ENCODE results near the gene ST6GALNAC1.

ST6GALNAC1 gene

DNA sequence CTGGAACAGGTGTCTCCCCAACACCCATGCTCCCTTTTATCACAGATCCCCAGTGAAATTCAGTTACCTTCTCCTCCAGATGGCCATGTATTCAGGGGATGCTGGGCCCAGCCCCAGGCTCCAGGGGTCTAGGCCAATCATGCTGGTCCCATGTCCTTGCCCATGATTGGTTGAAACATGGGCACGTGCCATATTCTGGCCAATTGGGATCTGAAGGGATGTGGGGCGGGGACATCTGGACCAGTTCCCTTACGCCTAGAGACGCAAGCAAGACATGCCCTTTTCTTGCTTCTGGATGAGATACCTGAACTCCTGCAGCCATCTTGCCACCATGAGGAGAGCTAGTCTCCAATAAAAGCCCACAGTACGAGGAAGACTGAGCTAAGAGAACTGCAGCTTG is 31.0 kb upstream of the ST6GALNAC1 start:
- DNase-seq = no peak

DNA sequence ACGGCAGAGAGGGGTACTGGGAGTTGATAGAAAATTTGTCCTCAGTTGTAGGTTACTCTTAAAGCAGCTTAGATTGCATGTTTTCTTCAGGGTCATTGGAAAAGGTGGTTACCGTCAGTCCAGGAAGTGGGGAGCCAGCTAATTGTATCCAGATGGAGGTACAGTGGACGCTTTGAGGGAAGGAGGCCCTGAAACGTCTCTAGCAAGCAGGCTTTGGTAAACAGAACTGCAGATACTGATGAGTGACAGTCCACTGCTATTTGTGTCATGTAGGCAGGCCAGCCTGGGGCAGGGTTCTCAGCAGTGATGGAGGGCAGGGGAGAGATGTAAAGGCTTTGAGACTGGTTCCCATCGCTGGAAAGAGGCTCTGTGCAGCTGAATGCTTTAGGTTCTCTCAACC is 30.2 kb upstream of the ST6GALNAC1 start:
- no peak for DNase-seq

DNA sequence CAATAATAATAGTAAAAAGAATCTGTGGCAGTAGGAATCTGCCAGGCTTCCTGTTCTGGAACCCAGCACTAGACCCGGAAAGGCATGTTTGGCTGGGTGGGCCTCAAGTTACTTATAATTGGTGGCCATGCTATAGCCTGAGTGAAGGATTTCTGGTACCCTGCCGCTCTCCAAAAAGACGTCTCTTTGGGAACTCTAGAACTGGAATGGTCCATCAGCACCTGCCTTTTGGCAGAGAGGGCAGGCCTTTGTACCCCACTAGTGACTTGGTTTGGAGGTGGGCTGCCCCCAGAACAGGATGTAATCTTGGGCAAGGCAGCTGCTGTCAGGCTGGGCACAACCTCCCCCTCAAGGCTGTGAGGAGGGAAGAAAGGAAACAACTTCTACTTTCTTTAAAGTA is 29.3 kb upstream of the ST6GALNAC1 start:
- DNase-seq = no peak

DNA sequence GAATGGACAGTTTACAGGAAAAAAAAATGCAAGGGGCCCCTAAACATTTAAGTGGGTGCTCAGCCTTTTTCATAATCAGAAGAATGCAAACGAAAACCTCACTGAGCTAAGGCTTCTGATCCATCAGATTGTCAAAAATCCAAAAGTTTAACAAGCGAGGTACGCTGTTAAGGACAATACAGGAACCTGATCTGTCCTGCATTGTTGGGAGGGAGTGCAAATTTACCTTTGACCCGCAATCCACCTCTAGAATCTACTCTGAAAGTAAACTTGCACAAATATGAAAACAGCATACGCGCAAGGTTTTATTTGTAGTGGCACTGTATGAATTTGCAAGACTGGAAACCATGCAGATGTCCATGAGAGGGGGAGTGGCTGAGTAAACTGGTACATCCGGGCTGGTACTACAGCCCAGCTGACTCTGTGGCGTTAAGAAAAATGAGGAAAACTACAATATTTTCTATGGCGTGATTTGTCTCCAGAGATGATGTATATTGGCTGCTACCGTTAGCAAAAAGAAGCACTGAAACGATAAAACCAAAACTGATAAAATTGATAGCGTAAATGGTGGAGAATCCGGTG is 28.8 kb upstream of the ST6GALNAC1 start:
- DNase-seq = no peak

DNA sequence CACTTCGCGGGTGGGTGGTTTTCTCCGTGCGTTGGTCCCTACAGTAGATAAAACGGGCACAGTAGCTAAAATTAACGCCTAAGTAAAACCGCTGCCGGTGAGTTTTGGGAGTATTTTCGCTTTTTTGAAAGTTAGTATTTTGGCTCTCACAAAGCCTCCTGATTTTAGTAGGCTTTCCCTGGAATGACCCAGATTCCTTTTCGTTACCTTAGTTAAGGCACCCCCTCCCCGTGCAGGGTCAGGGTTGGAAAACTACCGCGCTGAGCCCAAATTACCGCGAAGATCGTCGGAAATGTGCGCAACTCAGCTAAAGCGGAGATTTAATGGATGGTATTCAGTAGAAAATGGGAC is 28.3 kb upstream of the ST6GALNAC1 start:
- DNase-seq = no peak

DNA sequence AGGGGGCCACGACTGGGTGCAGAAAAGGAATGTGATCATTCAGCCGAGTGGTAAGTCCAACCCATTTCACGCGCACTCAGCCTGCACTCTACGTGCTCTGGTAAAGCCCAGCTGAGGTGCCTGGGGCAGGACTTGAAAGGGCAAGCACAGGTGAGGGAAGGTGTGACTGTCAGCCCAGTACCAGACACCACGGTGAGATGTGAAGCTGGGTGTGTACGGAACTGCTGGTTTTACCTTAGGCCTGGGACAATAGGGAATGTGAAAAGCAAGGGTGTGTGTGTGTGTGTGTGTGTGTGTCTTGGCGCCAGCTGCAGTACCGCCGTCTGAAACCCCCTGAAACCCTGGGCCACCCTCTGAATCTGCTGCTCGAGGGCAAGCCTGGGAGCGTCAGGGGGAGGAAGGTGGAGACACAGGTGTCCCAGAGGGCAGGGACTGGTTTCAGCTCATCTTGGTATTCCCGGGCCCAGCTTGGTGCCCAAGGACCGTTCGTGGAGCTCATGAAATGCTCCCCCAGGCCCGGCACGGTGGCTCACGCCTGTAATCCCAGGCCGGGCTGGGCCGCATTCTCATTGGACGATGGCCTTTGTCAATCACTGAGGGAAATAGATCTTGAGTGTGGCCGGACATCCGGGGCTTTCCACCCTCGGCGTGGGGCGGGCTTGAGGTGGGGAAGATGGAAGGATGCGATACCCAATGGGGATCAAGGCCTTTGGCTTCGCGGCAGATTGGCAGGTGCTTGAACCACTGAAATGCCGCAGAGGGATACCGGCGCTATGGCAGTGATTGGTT is 27.8 kb upstream of the ST6GALNAC1 start:
- DNase-seq = peak; percentile 100

DNA sequence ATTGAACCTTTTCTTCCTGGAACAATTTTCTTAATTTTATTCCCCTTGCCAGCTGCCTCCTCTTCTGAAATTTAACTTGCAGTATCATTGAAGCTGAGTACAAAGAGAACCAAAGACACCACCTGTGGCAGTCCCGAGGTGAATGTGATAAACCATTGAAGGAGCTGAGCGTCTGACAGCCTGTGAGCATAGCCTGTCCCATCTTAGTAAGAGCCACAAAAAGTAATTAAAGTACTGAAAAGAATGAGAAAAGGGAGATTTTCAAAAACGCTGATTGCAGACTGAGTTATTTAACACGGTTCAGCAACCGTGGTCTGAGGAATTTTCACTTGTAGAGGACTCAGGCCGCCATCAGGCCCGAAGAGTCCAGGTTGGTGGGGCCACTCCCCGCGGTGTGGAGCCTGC is 27.2 kb upstream of the ST6GALNAC1 start:
- no peak for DNase-seq

DNA sequence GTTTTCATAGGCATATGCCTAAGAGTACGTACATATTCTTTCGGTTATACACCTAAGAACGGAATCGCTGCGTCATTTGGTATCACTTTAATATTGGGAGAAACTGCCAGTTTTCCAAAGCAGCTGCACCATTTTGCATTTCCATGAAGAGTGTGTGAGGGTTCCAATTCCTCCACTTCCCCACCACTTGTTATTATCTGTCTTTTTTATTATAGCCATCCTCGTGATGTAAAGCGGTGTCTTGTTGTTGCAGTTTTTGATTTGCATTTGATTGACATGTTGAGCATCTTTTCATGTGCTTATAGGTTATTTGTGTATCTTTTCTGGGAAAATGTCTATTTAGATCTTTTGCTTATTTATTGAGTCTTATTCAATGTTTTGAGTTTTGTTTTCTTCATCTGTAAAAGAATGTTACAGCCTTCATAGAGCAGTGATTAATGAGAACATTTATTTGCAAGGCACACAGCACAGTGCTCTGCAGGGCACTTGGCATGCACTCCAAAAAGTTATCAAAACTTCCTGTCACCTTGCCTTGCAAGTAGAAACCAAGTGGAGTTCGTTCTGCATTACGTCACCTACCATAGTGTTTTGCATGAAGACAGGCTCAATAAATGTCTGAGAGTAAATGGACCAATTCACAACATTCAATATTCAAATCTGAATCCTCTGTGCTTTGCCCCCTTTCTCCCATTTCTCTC is 26.6 kb upstream of the ST6GALNAC1 start:
- no peak for DNase-seq

DNA sequence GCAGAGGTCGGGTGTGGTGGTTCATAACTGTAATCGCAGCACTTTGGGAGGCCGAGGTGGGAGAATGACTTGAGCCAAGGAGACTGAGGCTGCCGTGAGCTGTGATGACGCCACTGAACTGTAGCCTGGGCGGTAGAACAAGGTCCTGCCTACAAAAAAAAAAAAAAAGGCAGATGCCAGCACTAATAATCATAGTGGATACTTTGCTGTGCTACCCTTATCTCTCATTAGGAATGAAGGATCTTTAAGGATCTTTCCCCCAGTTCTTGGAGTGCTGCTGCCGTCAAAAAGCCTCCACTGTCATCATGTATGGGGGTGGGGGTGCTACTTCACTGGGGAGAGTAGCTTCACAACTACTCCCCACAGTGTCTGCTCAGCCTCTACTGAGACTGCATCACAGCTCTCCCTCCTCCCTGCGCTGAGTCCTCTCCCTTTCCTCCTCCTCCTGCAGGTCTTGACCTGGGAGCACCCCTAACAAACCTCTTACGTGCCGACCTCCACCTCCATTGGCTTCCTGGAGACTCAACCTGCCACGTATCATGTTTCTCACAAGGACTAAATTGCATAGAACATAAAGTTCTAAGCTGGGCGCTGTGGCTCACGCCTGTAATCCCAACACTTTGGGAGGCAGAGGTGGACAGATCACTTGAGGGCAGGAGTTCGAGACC is 24.4 kb upstream of the ST6GALNAC1 start:
- DNase-seq = no peak

DNA sequence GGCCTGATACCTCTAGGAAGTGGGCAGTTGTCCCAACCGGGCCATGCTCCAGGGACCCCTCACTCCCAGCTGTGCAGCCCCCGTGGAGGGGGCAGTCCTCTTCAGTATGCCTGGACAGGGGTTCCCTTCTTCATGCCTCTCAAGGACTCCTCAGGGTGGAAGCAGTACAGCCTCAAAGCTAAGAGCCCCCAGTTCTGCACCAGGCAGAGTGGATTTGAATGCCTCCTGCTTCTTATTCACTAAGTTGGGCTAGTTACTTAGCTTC is 23.9 kb upstream of the ST6GALNAC1 start:
- no peak for DNase-seq

DNA sequence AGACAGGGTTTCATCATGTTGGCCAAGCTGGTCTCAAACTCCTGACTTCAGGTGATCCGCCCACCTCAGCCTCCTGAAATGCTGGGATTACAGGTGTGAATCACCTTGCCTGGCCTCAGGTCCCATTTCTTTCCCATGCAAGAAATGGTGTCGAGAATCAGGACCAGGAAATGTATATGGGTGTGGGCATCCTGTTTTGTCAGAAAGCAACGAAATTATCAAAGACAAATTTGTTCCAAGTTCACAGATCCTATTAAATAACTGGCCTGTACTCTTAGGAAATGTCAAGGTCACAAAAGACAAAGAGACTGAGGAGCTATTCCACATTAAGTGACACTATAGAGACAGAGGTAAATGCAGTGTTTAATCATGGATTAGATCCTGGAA is 17.1 kb upstream of the ST6GALNAC1 start:
- no peak for DNase-seq

DNA sequence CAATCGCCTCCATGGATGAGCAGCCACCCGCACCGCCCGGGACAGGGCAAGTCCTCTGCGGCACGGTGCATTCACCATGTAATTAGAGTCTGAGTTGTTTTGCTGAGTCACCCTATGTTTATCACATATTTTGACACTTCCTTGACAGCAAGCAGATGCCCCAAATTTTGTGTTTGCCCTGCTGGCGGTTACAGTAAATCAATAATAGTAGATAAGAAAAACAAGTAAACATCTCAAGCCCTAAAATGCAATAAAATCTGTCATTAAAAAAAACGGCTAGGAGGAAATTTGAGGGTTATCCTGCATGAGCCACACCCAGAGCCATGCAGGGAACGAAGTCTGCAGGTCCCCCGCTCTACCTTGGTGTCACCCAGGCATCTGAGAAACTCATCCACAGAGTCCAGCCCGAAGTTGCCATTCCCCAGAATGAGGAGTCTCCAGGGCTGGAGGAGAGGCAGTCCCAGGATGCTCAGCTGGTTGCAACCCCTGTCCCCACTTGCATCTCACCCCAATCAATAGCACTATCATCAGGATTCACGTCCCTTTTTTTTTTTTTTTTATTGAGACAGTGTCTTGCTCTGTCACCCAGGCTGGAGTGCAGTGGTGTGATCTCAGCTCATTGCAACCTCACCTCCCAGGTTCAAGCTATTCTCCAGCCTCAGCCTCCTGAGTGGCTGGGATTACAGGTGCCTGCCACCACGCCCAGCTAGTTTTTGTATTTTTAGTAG is 16.5 kb upstream of the ST6GALNAC1 start:
- no peak for DNase-seq

DNA sequence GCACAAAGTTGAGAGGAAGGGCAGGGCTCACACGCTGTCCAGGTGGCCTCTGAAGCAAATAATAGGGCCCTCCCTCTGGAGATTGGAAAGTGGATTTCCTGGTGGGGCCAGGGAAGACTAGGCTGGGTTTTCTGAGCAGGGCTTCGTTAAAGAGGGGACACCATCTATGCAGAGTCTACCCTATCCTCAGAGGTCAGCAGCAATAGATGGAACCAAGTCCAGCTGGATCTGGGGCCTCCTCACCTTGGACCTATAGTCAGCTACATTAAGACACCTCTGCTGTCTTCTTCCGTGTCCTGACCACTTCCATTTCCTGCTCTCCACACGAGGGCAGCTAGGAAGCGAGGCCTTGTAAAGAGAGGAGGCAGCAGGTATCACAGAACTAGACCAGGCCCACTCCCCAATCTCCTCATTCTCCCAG is 14.7 kb upstream of the ST6GALNAC1 start:
- no peak for DNase-seq

DNA sequence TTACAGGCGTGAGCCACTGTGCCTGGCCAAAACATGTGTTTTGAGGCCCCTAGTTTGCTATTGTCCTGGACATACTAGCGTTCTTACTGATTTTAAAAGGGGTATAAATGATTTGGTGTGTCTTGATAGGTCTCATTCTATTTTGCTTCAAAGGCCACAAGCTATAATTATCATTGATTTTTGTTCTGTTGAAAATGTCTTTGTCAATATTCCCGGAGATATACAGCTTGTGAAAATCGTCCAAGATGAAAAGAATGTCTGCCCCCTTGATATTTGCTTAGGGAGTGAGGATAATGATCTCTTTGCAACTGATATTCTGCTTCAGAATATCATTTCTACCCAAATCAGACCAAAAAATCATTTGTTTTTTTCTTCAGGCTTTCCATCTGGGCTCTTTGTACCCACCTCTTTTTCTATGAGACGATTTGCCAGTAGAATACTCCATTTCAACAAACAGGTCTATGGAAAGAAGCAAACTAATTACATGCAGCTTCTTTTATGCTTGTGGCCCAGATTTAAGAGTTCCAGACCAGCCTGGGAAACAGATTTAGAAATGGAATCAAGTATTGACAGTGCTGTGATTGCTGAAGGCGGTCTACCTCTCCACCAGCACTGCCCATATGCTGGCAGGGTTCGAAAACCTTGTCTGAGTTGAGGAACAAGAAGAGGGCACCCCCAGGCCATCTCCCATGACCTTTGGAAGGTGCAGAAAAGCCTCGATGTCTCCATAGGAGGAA is 14.1 kb upstream of the ST6GALNAC1 start:
- no peak for DNase-seq

DNA sequence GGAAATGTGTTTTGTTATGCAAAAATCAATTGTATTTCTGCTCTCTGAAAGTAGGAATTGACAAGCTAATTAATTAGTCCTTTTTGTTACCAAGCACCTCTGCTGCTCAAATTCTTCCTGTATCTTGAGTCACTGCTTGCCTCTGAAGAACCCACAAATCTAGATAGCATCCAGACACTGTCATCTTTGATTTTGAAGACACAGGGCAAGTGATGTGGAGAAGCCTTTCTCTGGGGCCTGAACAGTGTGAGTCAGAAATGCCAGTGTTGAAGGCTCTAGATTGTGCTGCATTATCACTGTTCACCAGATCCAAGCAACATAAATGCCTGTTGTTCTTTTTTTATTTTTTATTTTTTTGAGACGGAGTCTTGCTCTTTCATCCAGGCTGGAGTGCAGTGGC is 10.9 kb upstream of the ST6GALNAC1 start:
- DNase-seq = no peak

DNA sequence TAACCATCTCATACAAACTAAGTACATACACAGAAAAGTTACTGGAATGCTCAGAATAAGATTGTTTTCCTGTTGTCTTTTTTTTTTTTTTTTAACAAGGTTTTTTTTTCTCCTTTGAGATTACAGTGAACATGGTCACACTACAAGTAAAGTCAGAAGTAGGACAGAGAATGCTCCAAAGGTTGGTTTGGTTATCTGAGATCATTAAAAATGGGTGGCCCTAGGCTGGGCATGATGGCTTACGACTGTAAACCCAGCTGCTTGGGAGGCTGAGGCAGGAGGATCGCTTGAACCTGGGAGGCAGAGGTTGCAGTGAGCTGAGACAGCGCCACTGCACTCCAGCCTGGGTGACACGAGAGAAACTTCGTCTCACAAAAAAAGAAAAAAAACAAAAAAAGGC is 6.9 kb upstream of the ST6GALNAC1 start:
- DNase-seq = no peak

DNA sequence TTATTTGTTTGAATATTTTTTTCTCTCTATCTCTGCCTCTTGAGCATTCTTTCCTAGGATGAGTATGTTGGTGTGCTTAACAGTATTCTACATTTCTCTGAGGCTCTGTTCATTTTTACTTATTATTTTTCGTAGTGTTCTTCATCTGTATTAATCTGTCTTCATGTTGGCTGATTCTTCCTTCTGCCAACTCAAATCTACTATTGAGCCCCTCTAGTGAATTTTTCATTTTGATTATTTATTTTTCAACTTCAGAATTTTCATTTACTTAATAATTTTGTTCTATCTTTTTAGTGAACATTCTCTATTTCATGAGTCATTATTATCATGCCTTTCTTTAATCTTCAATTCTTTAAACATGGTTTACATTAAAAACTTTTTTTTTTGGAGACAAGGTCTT is 3.2 kb upstream of the ST6GALNAC1 start:
- no peak for DNase-seq

DNA sequence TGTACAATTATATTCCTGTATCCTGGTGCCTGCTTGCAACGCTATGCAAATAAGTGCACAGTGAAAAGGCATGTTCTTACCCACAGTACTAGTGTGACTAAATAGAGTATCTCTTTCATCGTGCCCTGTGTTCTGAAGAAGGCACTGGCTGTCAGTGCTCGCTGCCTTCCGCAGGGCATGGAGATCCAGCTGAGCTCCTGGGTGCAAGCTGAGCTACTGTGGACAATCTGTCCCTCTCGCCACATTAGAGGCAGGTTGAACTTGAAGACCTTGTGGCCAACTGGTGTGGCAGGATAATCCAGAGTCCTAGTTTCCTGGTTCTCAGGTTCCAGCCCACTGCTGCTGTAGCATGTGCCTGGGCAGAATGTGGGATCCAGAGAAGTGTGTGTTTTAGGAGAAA is 1.9 kb upstream of the ST6GALNAC1 start:
- no peak for DNase-seq

DNA sequence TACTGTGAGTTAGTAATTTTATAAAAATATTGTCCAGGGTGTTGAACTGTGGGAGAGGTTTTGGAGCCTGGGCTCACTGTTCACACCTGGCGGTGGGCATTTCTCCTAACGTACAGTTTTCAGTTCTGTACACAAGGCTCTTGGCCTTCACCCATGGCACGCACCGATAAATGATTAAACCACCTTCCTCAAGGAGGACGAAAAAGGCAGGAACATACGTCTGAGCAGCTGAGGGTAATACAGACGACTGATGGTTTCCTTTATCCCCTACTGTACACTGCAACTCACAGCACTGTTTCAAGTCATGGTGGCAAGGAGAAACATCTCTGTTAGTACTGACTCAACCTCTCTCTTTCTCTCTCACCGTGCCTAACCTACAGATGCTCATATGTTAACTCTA is 1.4 kb upstream of the ST6GALNAC1 start:
- no peak for DNase-seq

DNA sequence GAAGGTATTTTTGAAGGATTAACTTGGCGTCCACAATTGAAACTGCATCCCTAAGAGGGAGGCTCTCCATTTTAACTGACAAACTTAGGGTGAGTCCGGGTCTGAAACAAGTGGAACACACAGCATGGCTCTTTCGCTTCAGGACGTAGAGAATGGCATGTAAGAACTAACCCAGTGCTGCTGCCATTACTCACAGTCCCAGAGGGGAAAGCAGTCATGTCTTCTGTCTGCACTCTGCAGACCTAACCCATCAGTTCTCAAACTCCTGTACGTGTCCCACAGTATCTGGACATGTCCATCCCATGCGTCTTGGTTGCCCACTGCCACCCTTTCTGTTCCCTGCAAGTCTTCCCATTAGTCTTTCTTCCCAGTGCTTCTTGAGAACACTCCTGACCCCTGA is 563 bp downstream of the ST6GALNAC1 start:
- no peak for DNase-seq

DNA sequence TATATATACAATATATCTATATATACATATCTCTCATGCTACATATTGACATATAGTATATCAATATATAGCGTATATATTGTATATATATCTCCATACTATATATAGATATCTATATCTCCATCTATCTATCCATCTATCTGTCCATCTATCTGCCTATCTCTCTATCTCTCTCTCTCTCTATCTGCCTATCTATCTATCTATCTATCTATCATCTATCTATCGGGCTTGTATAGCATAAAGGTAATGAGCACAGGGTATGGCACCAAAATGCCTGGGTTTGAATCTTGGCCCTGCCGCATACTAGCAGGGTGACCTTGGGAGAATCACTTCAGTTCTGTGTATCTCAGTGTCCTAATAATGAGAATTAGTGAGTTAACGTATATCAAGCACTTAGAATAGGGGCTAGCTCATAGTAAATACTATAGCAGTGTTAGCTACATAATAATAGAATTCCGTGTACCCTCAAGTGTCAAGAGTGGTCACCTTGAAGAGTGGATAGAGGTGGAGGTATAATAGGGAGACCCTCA is 1.5 kb downstream of the ST6GALNAC1 start:
- DNase-seq = no peak

DNA sequence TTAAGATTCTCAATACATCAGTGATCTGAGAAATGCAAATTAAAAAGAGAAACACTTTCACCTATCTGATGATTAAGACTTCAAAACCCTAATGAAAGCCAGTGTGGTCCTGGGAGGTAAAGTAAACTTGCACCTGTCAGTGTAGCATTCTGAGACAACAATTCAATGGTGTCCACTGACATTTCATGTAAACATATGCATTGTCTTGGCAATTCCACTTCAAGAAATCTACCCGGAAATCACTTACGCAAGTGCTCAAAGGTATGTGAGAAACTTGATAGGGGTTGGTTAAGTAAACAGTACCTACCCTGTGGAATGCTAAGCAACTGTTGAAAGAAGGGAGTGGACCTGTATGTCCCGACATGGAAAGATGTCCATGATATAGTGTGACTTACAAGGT is 2.1 kb downstream of the ST6GALNAC1 start:
- no peak for DNase-seq
